K562 (cell line): ENCODE data around the gene TMEM158. TPM values are rescaled to one million over a fixed set of nuclear protein-coding genes. Genes with fewer than 3 reads are reported as not detected.

Experiments
- ATF3 ChIP-seq, 2 experiments: fragments of 450-650 bp in 1 of 2; sonication (generic) in 1 of 2; formaldehyde crosslinking in 1 of 2; IDR thresholded peaks in 1 of 2; conservative IDR thresholded peaks in 1 of 2; 2 replicates each; pipeline versions ENCODE4 v1.6.1 to v1.8.1; 2016 to 2023; ENCODE audit warnings: mild to moderate bottlenecking in 2 of 2, moderate library complexity in 2 of 2, inconsistent platforms in 1 of 2, missing genetic modification reagents in 1 of 2
- ATF7 ChIP-seq: fragments of 450-650 bp; IDR thresholded peaks from 2 replicates; pipeline ENCODE4 v1.7.1; 2014; ENCODE audit warnings: mild to moderate bottlenecking, moderate library complexity
- CEBPG ChIP-seq, 3 experiments: fragments of 200-800 bp in 1 of 3; sonication (Bioruptor generic) in 1 of 3; sonication (generic) in 1 of 3; formaldehyde crosslinking in 1 of 3; IDR thresholded peaks in 2 of 3; conservative IDR thresholded peaks in 1 of 3; 2 replicates each; pipeline versions ENCODE4 v1.6.1 to v1.8.0; 2016 to 2022; ENCODE audit warnings: missing compliant biosample characterization in 2 of 3, missing genetic modification characterization in 2 of 3, mild to moderate bottlenecking in 1 of 3, missing genetic modification reagents in 1 of 3
- CTBP1 ChIP-seq: fragments of 450-650 bp; IDR thresholded peaks from 2 replicates; pipeline ENCODE4 v1.6.1; 2016; ENCODE audit warnings: borderline replicate concordance
- DACH1 ChIP-seq: fragments of 450-650 bp; IDR thresholded peaks from 2 replicates; pipeline ENCODE4 v1.6.1; 2018; ENCODE audit not compliant: partially characterized antibody
- ETV1 ChIP-seq: fragments of 450-650 bp; conservative IDR thresholded peaks from 2 replicates; pipeline ENCODE4 v1.6.1; 2016; ENCODE audit warnings: missing genetic modification characterization, control low read depth, low read depth, missing compliant biosample characterization
- FOSL1 ChIP-seq: fragments of 200-800 bp; sonication (Bioruptor generic); conservative IDR thresholded peaks from 2 replicates; pipeline ENCODE4 v1.6.1; 2016; ENCODE audit warnings: missing genetic modification characterization, missing compliant biosample characterization
- FUS ChIP-seq: fragments of 200-400 bp; formaldehyde crosslinking; optimal IDR thresholded peaks from 2 replicates; pipeline ENCODE3; 2017; ENCODE audit warnings: low read depth, low read length
- HBP1 ChIP-seq: fragments of 450-650 bp; formaldehyde crosslinking; IDR thresholded peaks from 2 replicates; pipeline ENCODE4 v1.4.0; 2022; ENCODE audit warnings: missing genetic modification characterization
- JUND ChIP-seq, 2 experiments: IDR thresholded peaks; 2 replicates in 1 of 2; 3 replicates in 1 of 2; pipeline ENCODE4 v1.6.1; 2011; ENCODE audit warnings: borderline replicate concordance in 2 of 2, low read depth in 2 of 2, low read length in 2 of 2, improper control_type of control experiment in 1 of 2, missing biosample characterization in 1 of 2, missing genetic modification characterization in 1 of 2, missing genetic modification reagents in 1 of 2
- MEIS2 ChIP-seq: fragments of 450-650 bp; IDR thresholded peaks from 2 replicates; pipeline ENCODE4 v1.6.1; 2014; ENCODE audit warnings: mild to moderate bottlenecking; ENCODE audit not compliant: partially characterized antibody
- NFE2 ChIP-seq: IDR thresholded peaks from 2 replicates; pipeline ENCODE4 v1.6.1; 2014; ENCODE audit warnings: antibody characterized with exemption, low read depth
- NR2C2 ChIP-seq, 2 experiments: fragments of 200-800 bp in 1 of 2; sonication (Bioruptor generic) in 1 of 2; sonication (generic) in 1 of 2; formaldehyde crosslinking in 1 of 2; IDR thresholded peaks; 2 replicates each; pipeline versions ENCODE4 v1.6.1 to v1.8.0; 2016 to 2022; ENCODE audit warnings: mild to moderate bottlenecking in 1 of 2, missing compliant biosample characterization in 1 of 2, missing genetic modification characterization in 1 of 2, missing genetic modification reagents in 1 of 2
- POLR2B ChIP-seq: fragments of 450-650 bp; IDR thresholded peaks from 2 replicates; pipeline ENCODE4 v1.6.1; 2018; ENCODE audit warnings: low read depth; ENCODE audit not compliant: partially characterized antibody
- SMARCA4 ChIP-seq: fragments of 450-650 bp; IDR thresholded peaks from 2 replicates; pipeline ENCODE4 v1.6.1; 2016
- ZEB2 ChIP-seq: fragments of 450-650 bp; IDR thresholded peaks from 2 replicates; pipeline ENCODE4 v1.6.1; 2016
- polyA plus RNA-seq, 8 experiments: library from polyadenylated mRNA; depleted of rRNA in 4 of 8; stranded (reverse) in 5 of 8; unstranded in 3 of 8; fragments of >200 nt; fragmentation: Nextera tagmentation in 2 of 8; fragmentation: Illumina TruSeq in 1 of 8; extraction: Ambion mirVana in 2 of 8; extraction: Trizol in 1 of 8; gene quantifications; 2 replicates each; pipeline versions ENCODE4 v1.2.1 to v1.2.3, GENCODE V29; 2011 to 2014; ENCODE audit warnings: inconsistent platforms in 1 of 8, missing spikeins in 1 of 8
- total RNA-seq, 7 experiments: library from RNA; depleted of rRNA in 6 of 7; stranded (reverse); fragments of >200 nt in 6 of 7; fragmentation: Illumina TruSeq in 2 of 7; extraction: Trizol in 2 of 7; gene quantifications; 2 replicates each; pipeline versions ENCODE4 v1.2.1 to v1.2.3, GENCODE V29; 2011 to 2021; ENCODE audit warnings: low replicate concordance in 1 of 7

Gene TMEM158
- total and polyA plus RNA-seq, 9 of the 15 experiments (the other 6 are each of a cell fraction or from before 2014, with no cell fraction given) = 2.2 to 46.5 (median 8.4) TPM

GRCh38 chr3:45205126-45205525 is 21.0 kb downstream of the TMEM158 start (continued):
- TF ChIP-seq FOSL1 (tag) = peak; percentile 44; the same call in 1 of the 2 replicates
- no peak for TF ChIP-seq HBP1
- TF ChIP-seq CTBP1 = peak; percentile 64
- TF ChIP-seq FUS = no peak
- peak; percentile 80 for TF ChIP-seq ETV1 (tag)
- TF ChIP-seq MEIS2 = peak; percentile 59
- TF ChIP-seq POLR2B = no peak
- peak; percentile 61 for TF ChIP-seq DACH1
- TF ChIP-seq ATF3 (IDR thresholded peaks at IDR 0.05) = peak; percentile 59; the same call in 1 of the 2 replicates
- TF ChIP-seq ATF3 (CRISPR knock-in tag; conservative IDR thresholded peaks at IDR 0.05) = no peak
- peak; percentile 34; the same call in 1 of the 2 replicates for TF ChIP-seq SMARCA4
- TF ChIP-seq NFE2 = peak; percentile 42; the same call in 1 of the 2 replicates
- no peak for TF ChIP-seq CEBPG (CRISPR knock-in tag; IDR thresholded peaks at IDR 0.05)
- TF ChIP-seq CEBPG (tag; conservative IDR thresholded peaks at IDR 0.05 in 1 of 2, IDR thresholded peaks at IDR 0.05 in 1 of 2) = peak; percentile 42 to 61; a peak in 2 of 4 replicates
- peak; percentile 30; the same call in 1 of the 2 replicates for TF ChIP-seq ATF7
- peak; percentile 70 for TF ChIP-seq ZEB2
- TF ChIP-seq NR2C2 (CRISPR knock-in tag; IDR thresholded peaks at IDR 0.05) = no peak
- peak; percentile 31; the same call in 1 of the 2 replicates for TF ChIP-seq NR2C2 (tag; IDR thresholded peaks at IDR 0.05)
- peak; percentile 25; the same call in 1 of the 2 replicates for TF ChIP-seq JUND (IDR thresholded peaks at IDR 0.05; ENCODE audit: borderline replicate concordance, low read depth, low read length)
- no peak for TF ChIP-seq JUND (tag; IDR thresholded peaks at IDR 0.05; ENCODE audit: borderline replicate concordance, low read depth, low read length)
